B cell (primary cell): ENCODE measurements around the gene ATP11A. TPM values are rescaled to one million over a fixed set of nuclear protein-coding genes. Genes with fewer than 3 reads are reported as not detected.

Source experiments
- ATAC-seq: fragments of 200-7000 bp; cut with Tn5 transposase; one replicate; pipeline ENCODE4 v1.10.0; 2021; ENCODE audit warnings: low read depth, mild to moderate bottlenecking, moderate number of reproducible peaks, moderate library complexity
- CTCF ChIA-PET: fragments of 350-600 bp; sonication (Branson Sonifier 250); formaldehyde crosslinking; loops from one replicate; lab custom pipeline; 2021; ENCODE audit warnings: antibody characterized with exemption, inconsistent platforms; lab: Charles Lee
- POLR2A ChIA-PET: fragments of 350-600 bp; sonication (Branson Sonifier 250); formaldehyde crosslinking; loops from one replicate; lab custom pipeline; 2021; ENCODE audit warnings: antibody characterized with exemption; lab: Charles Lee
- DNase-seq: peaks from one replicate; pipeline ENCODE4 v3.0.0; 2013
- H2AFZ ChIP-seq: 2 replicates; pipeline ENCODE4 v1.6.1; 2012; ENCODE audit warnings: mild to moderate bottlenecking, low read depth, low read length; ENCODE audit not compliant: insufficient read depth, poor library complexity, severe bottlenecking
- H3K27ac ChIP-seq, 2 donors: 1 replicate in 1 of 2; 2 replicates in 1 of 2; pipeline ENCODE4 v1.5.1; 2012 to 2013; ENCODE audit warnings: low read length in 2 of 2, mild to moderate bottlenecking in 2 of 2, moderate library complexity in 1 of 2
- H3K27me3 ChIP-seq, 4 experiments: fragments of 200-600 bp in 1 of 4; sonication (generic) in 1 of 4; replicated peaks in 1 of 4; 1 replicate in 2 of 4; 2 replicates in 2 of 4; pipeline versions ENCODE4 v1.6.1 to v1.7.0; 2013 to 2016; ENCODE audit warnings: low read length in 3 of 4, mild to moderate bottlenecking in 2 of 4, mixed read lengths in 1 of 4, moderate library complexity in 1 of 4; ENCODE audit not compliant: insufficient read depth in 4 of 4, control insufficient read depth in 3 of 4; ENCODE audit errors: control extremely low read depth in 1 of 4
- H3K36me3 ChIP-seq, 2 experiments: replicated peaks in 1 of 2; 1 replicate in 1 of 2; 2 replicates in 1 of 2; pipeline versions ENCODE4 v1.6.1 to v1.7.1; 2013; ENCODE audit warnings: low read length in 1 of 2; ENCODE audit not compliant: insufficient read depth in 2 of 2, control insufficient read depth in 1 of 2; ENCODE audit errors: control extremely low read depth in 1 of 2, extremely low read depth in 1 of 2
- H3K4me1 ChIP-seq, 2 donors: fragments of 200-600 bp in 1 of 2; sonication (generic) in 1 of 2; 1 replicate in 1 of 2; 2 replicates in 1 of 2; pipeline versions ENCODE4 v1.5.1 to v1.6.1; 2013 to 2017; ENCODE audit warnings: low read length in 2 of 2; ENCODE audit not compliant: control insufficient read depth in 2 of 2, insufficient read depth in 2 of 2
- H3K4me2 ChIP-seq: replicated peaks from 2 replicates; pipeline ENCODE3; 2012; ENCODE audit warnings: mild to moderate bottlenecking, low read depth, low read length; ENCODE audit not compliant: poor library complexity, severe bottlenecking
- H3K4me3 ChIP-seq, 5 experiments: fragments of 200-600 bp in 1 of 5; sonication (generic) in 1 of 5; 1 replicate in 3 of 5; 2 replicates in 2 of 5; pipeline versions ENCODE4 v1.5.1 to v1.7.0; 2011 to 2016; ENCODE audit warnings: low read length in 4 of 5, mild to moderate bottlenecking in 4 of 5, low read depth in 2 of 5, control low read depth in 1 of 5, moderate library complexity in 1 of 5; ENCODE audit not compliant: insufficient read depth in 1 of 5; ENCODE audit errors: control extremely low read depth in 1 of 5, extremely low read depth in 1 of 5
- H3K79me2 ChIP-seq: fragments of 200-600 bp; sonication (generic); one replicate; pipeline ENCODE4 v1.6.0; 2016; ENCODE audit warnings: low read length; ENCODE audit not compliant: control insufficient read depth, insufficient read depth
- H3K9ac ChIP-seq: fragments of 200-600 bp; sonication (generic); 2 replicates; pipeline ENCODE4 v1.6.1; 2017; ENCODE audit warnings: mild to moderate bottlenecking, low read length, moderate library complexity
- H3K9me3 ChIP-seq, 3 donors: one replicate each; pipeline versions ENCODE4 v1.6.1 to v1.7.1; 2013; ENCODE audit warnings: low read length in 2 of 3; ENCODE audit not compliant: control insufficient read depth in 2 of 3, insufficient read depth in 1 of 3; ENCODE audit errors: control extremely low read depth in 1 of 3
- H4K20me1 ChIP-seq: 2 replicates; pipeline ENCODE4 v1.6.0; 2012; ENCODE audit warnings: mild to moderate bottlenecking, low read length; ENCODE audit not compliant: insufficient read depth, control insufficient read depth, poor library complexity, severe bottlenecking
- H3K27ac Mint-ChIP-seq: one replicate; pipeline ENCODE4 v1.8.0; 2021; ENCODE audit warnings: mixed read lengths
- H3K27me3 Mint-ChIP-seq: one replicate; pipeline ENCODE4 v1.8.0; 2021; ENCODE audit warnings: mixed read lengths
- H3K4me1 Mint-ChIP-seq: one replicate; pipeline ENCODE4 v1.8.0; 2021; ENCODE audit warnings: mixed read lengths
- H3K4me3 Mint-ChIP-seq: one replicate; pipeline ENCODE4 v1.8.0; 2021; ENCODE audit warnings: mixed read lengths
- H3K9me3 Mint-ChIP-seq: one replicate; pipeline ENCODE4 v1.8.0; 2022; ENCODE audit warnings: mixed read lengths; ENCODE audit not compliant: insufficient read depth
- CTCF ChIP-seq: fragments of 200-600 bp; IDR thresholded peaks from one replicate; pipeline ENCODE4 v1.8.0; 2022; ENCODE audit warnings: antibody characterized with exemption, mild to moderate bottlenecking
- EZH2 ChIP-seq: IDR thresholded peaks from 2 replicates; pipeline ENCODE4 v1.6.1; 2012; ENCODE audit warnings: borderline replicate concordance, low read depth, mild to moderate bottlenecking, moderate library complexity, low read length; ENCODE audit not compliant: insufficient read depth, poor library complexity, severe bottlenecking
- WGBS: methylation state at CpG from one replicate; pipeline ENCODE4 v1.1.5; 2013; ENCODE audit warnings: missing lambda C conversion rate; ENCODE audit not compliant: insufficient coverage; 5-methylcytosine and 5-hydroxymethylcytosine counted together
- intact Hi-C: fragments of 100-400 bp; cut with micrococcal nuclease; formaldehyde crosslinking; loops from one replicate; pipeline ENCODE4 v1.10.0; 2022
- polyA plus RNA-seq: library from polyadenylated mRNA; depleted of rRNA; stranded (reverse); fragments of >200 nt; gene quantifications from 2 replicates; pipeline ENCODE4 v1.2.3, GENCODE V29; 2012
- total RNA-seq, 2 donors: library from RNA; stranded (reverse); fragments of 120-200 nt in 1 of 2; gene quantifications; 1 replicate in 1 of 2; 2 replicates in 1 of 2; pipeline versions ENCODE4 v1.2.3 to v1.2.4, GENCODE V29; 2013 to 2022

Gene ATP11A
- total and polyA plus RNA-seq, 2 donors (not counting 1 experiment from before 2014, with no cell fraction given), result 36.9 to 60.3 TPM

- Histone ChIP-seq H3K79me2 (no peaks in the 10 kb centered on the region), H2AFZ (no peak overlapping the region), H3K9me3 (no peaks in the 10 kb centered on the region), H3K27me3 (no peaks in the 10 kb centered on the region), H4K20me1 (peaks cover 9% of the 10 kb centered on the region), H3K36me3 (no peaks in the 10 kb centered on the region), H3K27ac (no peak overlapping the region), H3K4me1 (peaks cover 0 to 6% of the 10 kb centered on the region in 2 donors), H3K4me2 (no peak overlapping the region), H3K4me3 (no peak overlapping the region), H3K9ac (no peak overlapping the region)
- WGBS, result 96% methylated on average over 9 of the region's 10 CpGs
- Mint-ChIP-seq H3K9me3 (no peaks in the 10 kb centered on the region), H3K4me3 (no peak overlapping the region), H3K27me3 (no peaks in the 10 kb centered on the region), H3K27ac (no peak overlapping the region), H3K4me1 (peaks cover 5% of the 10 kb centered on the region)
- no peak for ATAC-seq
- intact Hi-C loops, result no loop called here
- no peak for TF ChIP-seq CTCF
- no peak for TF ChIP-seq EZH2
- CTCF ChIA-PET, result no interaction called here
- POLR2A ChIA-PET, result no interaction called here
- no peak for DNase-seq
These were observed 31.0 kb downstream of the ATP11A start for GRCh38 chr13:112720814-112721197.

- H3K27ac Mint-ChIP-seq, result no peak overlapping the region
- no peak overlapping the region for H3K4me2 ChIP-seq
These were observed 31.6 kb downstream of the ATP11A start for GRCh38 chr13:112721198-112722104.

More at GRCh38 chr13:112721198-112722104, 31.6 kb downstream of the ATP11A start:
- Histone ChIP-seq H3K4me1 (peaks cover 0 to 8% of the 10 kb centered on the region in 2 donors), H4K20me1 (peaks cover 5% of the 10 kb centered on the region), H3K9me3 (no peaks in the 10 kb centered on the region), H3K27ac (no peak overlapping the region), H3K27me3 (no peaks in the 10 kb centered on the region), H2AFZ (no peak overlapping the region), H3K9ac (no peak overlapping the region), H3K36me3 (no peaks in the 10 kb centered on the region), H3K4me3 (no peak overlapping the region), H3K79me2 (no peaks in the 10 kb centered on the region)
- TF ChIP-seq CTCF (no peak), EZH2 (no peak)
- no peak for ATAC-seq
- CTCF ChIA-PET, result no interaction called here
- POLR2A ChIA-PET, result interaction anchor here (0.6 kb wide), 1 partner anchor 44 kb away, joined by 8 read pairs; no protein-coding TSS in a partner anchor
- Mint-ChIP-seq H3K4me1 (peaks cover 8% of the 10 kb centered on the region), H3K27me3 (no peaks in the 10 kb centered on the region), H3K4me3 (no peak overlapping the region), H3K9me3 (no peaks in the 10 kb centered on the region)
- 95% methylated on average over 24 of the region's 26 CpGs for WGBS
- intact Hi-C loops, result no loop called here
- no peak for DNase-seq
